Subcutaneous adipose tissue (tissue), 4 donors: ENCODE results near the gene PXMP4. TPM values are rescaled to one million over a fixed set of nuclear protein-coding genes. Genes with fewer than 3 reads are reported as not detected.

Experiments used
- total RNA-seq, 4 donors: library from RNA; depleted of rRNA; stranded (reverse); fragments of >200 nt; gene quantifications; one replicate each; pipeline ENCODE4 v1.1.0, GENCODE V29; 2016
- TF ChIP-seq, protein P1 (sequence below): fragments of 450-650 bp; IDR thresholded peaks from one replicate; pipeline ENCODE4 v1.5.1; 2016; ENCODE audit warnings: low read depth, mild to moderate bottlenecking, control low read depth, antibody characterized with exemption, moderate library complexity

Gene PXMP4
- total RNA-seq, 4 donors from 2014 or later = 2.0 to 7.0 (median 4.3) TPM

DNA sequence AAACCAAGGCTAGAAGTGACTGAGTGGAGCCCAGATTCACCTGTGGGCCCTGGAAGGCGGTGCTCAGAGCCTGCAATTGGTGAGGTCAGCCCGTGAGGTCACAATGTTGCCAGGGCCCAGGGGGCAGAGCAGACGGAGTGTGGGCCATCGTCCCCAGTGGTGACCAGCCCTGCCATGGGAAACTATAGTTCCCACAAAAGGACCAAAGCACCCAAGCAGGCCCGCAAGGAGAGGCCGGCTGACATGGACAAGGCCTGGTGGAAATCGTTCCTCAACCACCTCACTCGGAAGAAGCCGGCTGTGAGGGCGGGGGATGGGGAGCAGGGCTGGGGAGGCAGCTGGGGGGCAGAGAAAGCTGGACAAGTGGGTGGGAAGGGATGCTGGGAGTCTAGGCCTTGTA, 57.9 kb downstream of the PXMP4 start, which contains the start of gene C20orf144:
TSS of gene C20orf144 (plus strand) at position 156 of the 400 bp plus-strand sequence. CDS start at position 175, 19 bp downstream.
- TF ChIP-seq, protein P1, sequence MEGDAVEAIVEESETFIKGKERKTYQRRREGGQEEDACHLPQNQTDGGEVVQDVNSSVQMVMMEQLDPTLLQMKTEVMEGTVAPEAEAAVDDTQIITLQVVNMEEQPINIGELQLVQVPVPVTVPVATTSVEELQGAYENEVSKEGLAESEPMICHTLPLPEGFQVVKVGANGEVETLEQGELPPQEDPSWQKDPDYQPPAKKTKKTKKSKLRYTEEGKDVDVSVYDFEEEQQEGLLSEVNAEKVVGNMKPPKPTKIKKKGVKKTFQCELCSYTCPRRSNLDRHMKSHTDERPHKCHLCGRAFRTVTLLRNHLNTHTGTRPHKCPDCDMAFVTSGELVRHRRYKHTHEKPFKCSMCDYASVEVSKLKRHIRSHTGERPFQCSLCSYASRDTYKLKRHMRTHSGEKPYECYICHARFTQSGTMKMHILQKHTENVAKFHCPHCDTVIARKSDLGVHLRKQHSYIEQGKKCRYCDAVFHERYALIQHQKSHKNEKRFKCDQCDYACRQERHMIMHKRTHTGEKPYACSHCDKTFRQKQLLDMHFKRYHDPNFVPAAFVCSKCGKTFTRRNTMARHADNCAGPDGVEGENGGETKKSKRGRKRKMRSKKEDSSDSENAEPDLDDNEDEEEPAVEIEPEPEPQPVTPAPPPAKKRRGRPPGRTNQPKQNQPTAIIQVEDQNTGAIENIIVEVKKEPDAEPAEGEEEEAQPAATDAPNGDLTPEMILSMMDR = no peak

DNA sequence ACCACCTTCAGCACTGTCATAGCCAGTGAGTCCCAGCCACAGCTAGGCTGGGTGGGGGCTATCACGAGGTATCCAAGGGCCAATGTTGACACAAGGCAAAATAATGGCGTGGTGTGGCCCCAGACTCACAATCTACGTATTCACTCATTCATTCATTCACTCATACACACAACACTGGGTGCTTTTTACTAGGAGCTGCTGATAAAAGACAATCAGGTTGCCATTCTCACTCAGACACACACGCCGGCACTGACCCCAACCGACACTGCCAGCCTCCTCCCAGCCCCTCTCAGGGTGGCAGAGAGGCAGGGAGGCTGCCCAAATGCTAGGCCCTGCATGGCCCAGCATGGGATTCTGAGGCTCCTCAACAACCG, 59.4 kb downstream of the PXMP4 start:
- TF ChIP-seq, protein P1 = no peak

DNA sequence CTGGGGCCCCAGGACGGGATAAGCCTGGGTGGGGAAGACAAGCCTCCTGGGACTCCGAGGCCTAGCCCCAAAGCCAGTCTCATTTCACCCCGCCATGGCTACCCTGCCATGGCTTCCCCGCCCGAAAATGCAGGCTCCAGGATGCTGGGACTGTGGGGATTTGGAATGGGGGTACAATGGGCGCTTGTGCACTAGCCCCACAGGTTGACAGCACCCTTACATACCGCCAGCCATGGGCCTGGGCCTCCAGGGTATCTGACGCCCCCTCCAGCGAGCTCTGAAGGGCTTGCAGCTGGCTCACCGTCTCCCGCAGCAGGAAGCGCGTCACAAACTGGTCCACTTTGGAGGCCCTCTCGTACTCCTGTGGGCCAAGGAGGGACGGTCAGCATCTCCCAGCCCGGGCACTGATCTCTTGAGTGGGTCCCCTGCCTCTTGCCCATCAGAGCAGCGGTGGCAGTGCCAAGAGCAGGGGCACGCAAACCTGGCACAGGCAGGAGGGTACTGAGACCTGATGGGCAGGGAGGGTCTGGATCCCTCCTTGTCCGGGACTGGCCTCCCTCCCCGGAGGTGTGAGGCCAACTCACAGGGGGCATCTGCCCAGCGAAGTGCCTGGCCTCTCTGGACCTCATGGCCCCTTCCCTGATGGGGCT, 60.0 kb downstream of the PXMP4 start:
- TF ChIP-seq, protein P1 = no peak

DNA sequence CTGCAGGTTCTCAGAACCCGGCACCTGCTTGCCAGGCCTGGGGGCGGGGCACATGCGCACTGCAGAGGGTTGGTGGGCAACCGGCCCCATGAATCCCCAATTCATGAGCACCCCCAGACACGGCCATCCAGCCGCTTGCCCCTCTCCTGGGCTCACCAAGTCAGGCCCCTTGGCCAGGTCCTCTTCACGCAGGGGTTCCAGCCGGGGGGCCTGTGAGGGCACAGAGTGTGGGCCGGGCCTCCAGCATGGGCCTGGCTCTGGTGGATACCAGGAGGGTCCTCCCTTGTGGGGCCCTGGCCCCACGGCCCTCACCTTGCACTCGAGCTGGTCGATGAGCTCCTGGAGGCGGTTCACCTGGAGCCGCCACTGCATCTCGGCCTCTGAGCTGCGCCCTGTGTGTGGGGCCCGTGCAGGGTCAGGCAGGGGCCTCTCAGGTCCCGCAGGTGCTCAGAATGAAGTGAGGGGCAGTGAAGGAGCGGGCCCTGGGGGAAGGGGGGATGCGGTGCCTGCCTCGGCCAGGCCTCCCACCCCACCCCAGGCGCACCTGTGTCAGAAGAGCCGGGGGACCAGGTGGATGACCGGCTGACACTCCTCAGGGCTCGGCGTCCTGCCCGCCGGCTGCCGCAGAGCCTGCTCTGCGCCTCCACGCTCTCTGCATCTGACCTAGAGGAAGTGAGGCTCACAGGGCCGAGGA, 60.6 kb downstream of the PXMP4 start:
- TF ChIP-seq, protein P1 = no peak

DNA sequence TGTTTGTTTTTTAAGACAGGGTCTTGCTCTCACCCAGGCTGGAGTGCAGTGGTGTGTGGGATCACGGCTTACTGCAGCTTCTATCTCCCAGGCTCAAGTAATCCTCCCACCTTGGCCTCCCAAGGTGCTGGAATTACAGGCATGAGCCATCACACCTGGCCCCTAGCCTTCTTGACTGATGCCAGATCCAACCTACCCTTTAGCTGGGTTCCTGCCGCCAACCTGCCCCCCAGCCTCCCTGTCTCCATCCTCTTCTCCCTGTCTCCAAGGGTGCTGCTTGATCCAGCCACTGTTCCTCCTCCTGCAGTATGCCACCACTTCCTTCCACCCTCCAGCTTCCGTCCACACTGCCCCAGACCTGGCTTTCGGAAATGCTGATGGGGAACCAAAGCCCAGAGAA, 61.2 kb downstream of the PXMP4 start:
- TF ChIP-seq, protein P1 = no peak

DNA sequence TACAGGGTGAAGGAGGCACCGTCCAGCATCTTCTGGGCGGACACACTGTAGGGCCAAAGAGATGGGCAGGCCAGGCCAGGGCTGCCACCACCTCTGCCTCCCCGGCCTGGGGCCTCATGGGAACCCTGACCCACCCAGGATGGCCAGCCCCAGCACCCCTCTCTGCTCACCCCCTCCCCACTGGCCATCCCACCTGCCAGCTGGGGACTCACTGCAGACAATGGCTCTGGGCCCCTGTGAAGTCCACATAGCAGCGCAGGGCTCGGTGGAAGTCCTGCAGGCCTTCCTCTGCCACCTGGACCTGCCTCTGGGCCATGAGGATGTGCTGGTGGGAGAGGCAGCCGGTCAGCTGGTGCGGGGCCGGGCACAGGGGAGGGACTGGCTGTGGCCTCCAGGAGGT, 61.6 kb downstream of the PXMP4 start:
- TF ChIP-seq, protein P1 = no peak

DNA sequence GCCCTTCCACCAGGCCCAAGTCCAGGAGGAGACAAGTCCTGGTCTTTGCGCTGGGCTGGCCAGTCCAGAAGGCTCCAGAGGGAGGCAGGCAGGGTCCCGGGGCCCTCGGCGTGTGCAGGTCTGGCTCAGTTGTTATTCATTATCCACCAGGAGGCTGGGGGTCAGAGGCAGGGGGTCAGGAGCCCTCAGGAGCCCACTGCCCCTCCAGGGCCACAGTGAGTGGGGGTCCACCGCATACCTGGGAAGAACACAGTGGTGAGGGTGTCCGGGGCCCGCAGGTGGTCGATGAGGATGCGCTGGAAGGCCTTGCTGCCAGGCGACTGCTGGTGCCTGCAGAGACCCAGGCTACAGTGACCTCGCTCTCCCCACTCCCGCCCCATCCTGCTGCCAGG, 62.4 kb downstream of the PXMP4 start:
- TF ChIP-seq, protein P1 = no peak
